ENCODE results near the gene TINCR. TPM values are rescaled to one million over a fixed set of nuclear protein-coding genes. Genes with fewer than 3 reads are reported as not detected.

The TINCR gene
- total RNA-seq, 1 donor from 2014 or later = 0.39 TPM

DNA sequence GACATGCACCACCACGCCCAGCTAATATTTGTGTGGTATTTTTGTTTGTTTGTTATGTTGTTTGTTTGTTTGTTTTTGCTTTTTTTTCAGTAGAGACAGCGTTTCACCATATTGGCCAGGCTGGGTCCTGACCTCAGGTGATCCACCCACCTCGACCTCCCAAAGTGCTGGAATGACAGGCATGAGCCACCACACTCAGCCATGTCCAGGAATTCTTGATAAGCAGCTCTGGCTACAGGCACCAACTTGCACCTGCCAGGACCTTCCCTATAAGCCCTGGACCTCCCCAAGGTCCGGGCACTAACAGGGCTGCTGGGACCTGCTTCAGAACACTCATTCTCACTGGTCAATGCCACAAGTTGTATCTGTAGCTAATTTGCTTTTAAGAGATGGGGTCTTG lies 48.7 kb downstream of the TINCR start:
- intact Hi-C loops (cut with micrococcal nuclease) = no loop called here

DNA sequence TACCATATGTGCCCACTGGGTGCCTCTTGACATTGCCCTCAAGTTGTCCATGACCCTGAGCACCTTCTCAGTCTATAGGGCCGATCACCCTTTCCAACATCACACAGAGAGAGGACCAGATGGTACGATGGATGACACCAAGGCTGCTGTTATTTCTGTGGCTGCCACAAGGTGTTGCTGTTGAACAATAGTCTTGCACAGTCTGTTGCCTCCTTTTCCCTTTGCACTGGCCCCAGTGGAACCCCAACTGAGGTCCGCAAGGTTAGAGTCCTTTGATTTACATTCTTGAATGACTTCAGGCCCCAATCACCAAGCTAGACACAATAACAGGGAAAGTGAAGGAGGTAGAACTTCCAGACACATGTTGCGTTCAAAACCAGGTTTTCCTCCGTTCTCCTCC lies 52.0 kb downstream of the TINCR start:
- intact Hi-C loops (cut with micrococcal nuclease) = no loop called here

GRCh38 chr19:5514001-5514400 lies 53.8 kb downstream of the TINCR start:
- intact Hi-C loops (cut with micrococcal nuclease) = no loop called here

GRCh38 chr19:5512715-5513114 lies 55.0 kb downstream of the TINCR start:
- intact Hi-C loops (cut with micrococcal nuclease) = no loop called here

Other genes starting within 250 kb of the TINCR start
- gene PTPRS, start 227.1 kb downstream of the TINCR start, total RNA-seq = 0.14 and 0.16 TPM in 2 replicates
- not detected in 2 replicates for gene ZNRF4, start 112.5 kb downstream of the TINCR start, total RNA-seq
- 105 and 108 TPM in 2 replicates for gene SAFB2, start 54.8 kb upstream of the TINCR start, total RNA-seq
- gene SAFB, start 55.1 kb upstream of the TINCR start, total RNA-seq = 128 TPM in 2 replicates
- 42.5 and 45.4 TPM in 2 replicates for gene MICOS13, start 112.6 kb upstream of the TINCR start, total RNA-seq
- gene HSD11B1L, start 113.1 kb upstream of the TINCR start, total RNA-seq = 1.1 and 1.5 TPM in 2 replicates
- gene RPL36, start 122.3 kb upstream of the TINCR start, total RNA-seq = 841 and 846 TPM in 2 replicates
- gene LONP1, start 152.2 kb upstream of the TINCR start, total RNA-seq = 80.4 and 82.7 TPM in 2 replicates
- gene CATSPERD, start 152.7 kb upstream of the TINCR start, total RNA-seq = not detected in 2 replicates
- gene PRR22, start 216.8 kb upstream of the TINCR start, total RNA-seq = 4.5 TPM in 2 replicates
- 54.6 and 56.1 TPM in 2 replicates for gene DUS3L, start 223.2 kb upstream of the TINCR start, total RNA-seq
- gene NRTN, start 237.1 kb upstream of the TINCR start, total RNA-seq = 0.25 and 0.50 TPM in 2 replicates